Glutamatergic neuron (in vitro differentiated cells): Measurements from ENCODE around the gene RIC3. TPM values are rescaled to one million over a fixed set of nuclear protein-coding genes. Genes with fewer than 3 reads are reported as not detected.

Experiments
- DNase-seq: peaks from one replicate; pipeline ENCODE4 v3.0.0; 2022
- H3K27ac Mint-ChIP-seq: one replicate; pipeline ENCODE4 v1.8.0; 2020; ENCODE audit warnings: mild to moderate bottlenecking, mixed read lengths, inconsistent platforms; ENCODE audit not compliant: unreplicated experiment
- H3K27me3 Mint-ChIP-seq: one replicate; pipeline ENCODE4 v1.8.0; 2020; ENCODE audit warnings: mild to moderate bottlenecking, moderate library complexity, mixed read lengths, inconsistent platforms; ENCODE audit not compliant: unreplicated experiment
- H3K36me3 Mint-ChIP-seq: one replicate; pipeline ENCODE4 v1.8.0; 2020; ENCODE audit warnings: mild to moderate bottlenecking, mixed read lengths, inconsistent platforms; ENCODE audit not compliant: unreplicated experiment
- H3K4me1 Mint-ChIP-seq: one replicate; pipeline ENCODE4 v1.8.0; 2020; ENCODE audit warnings: mild to moderate bottlenecking, low read depth, mixed read lengths, inconsistent platforms; ENCODE audit not compliant: unreplicated experiment
- H3K4me3 Mint-ChIP-seq: one replicate; pipeline ENCODE4 v1.8.0; 2020; ENCODE audit warnings: mild to moderate bottlenecking, mixed read lengths, inconsistent platforms; ENCODE audit not compliant: unreplicated experiment
- H3K9me3 Mint-ChIP-seq: one replicate; pipeline ENCODE4 v1.8.0; 2020; ENCODE audit warnings: mild to moderate bottlenecking, moderate library complexity, mixed read lengths, inconsistent platforms; ENCODE audit not compliant: unreplicated experiment
- CTCF ChIP-seq: fragments of 200-600 bp; sonication (generic); IDR thresholded peaks from one replicate; pipeline ENCODE4 v1.5.0; 2021; ENCODE audit not compliant: partially characterized antibody, unreplicated experiment
- total RNA-seq: library from RNA; stranded (reverse); fragmentation: NEBNext Ultra II Directional; extraction: Animal tissue kit (Norgen Biotek cat#: 25700); gene quantifications from one replicate; pipeline ENCODE4 v1.2.1, GENCODE V29; 2021; ENCODE audit not compliant: unreplicated experiment

The RIC3 gene
- total RNA-seq, 1 donor from 2014 or later = 34.4 TPM

GRCh38 chr11:8063324-8063723, 105.5 kb downstream of the RIC3 start:
- H3K27ac Mint-ChIP-seq = no peak overlapping the region
- H3K36me3 Mint-ChIP-seq = no peaks in the 10 kb centered on the region
- no peak overlapping the region for H3K4me3 Mint-ChIP-seq
- peaks cover 5% of the 10 kb centered on the region for H3K9me3 Mint-ChIP-seq
- TF ChIP-seq CTCF = no peak
- no peak for DNase-seq
- peaks cover 5% of the 10 kb centered on the region for H3K27me3 Mint-ChIP-seq
- H3K4me1 Mint-ChIP-seq = peaks cover 15% of the 10 kb centered on the region

- H3K9me3 Mint-ChIP-seq = peaks cover 5% of the 10 kb centered on the region
- peaks cover 3% of the 10 kb centered on the region for H3K27me3 Mint-ChIP-seq
- H3K36me3 Mint-ChIP-seq = no peaks in the 10 kb centered on the region
- H3K4me3 Mint-ChIP-seq = no peak overlapping the region
- H3K27ac Mint-ChIP-seq = no peak overlapping the region
- H3K4me1 Mint-ChIP-seq = peaks cover 13% of the 10 kb centered on the region
- no peak for TF ChIP-seq CTCF
- DNase-seq = no peak
Measured at GRCh38 chr11:8062781-8063257, 106.0 kb downstream of the RIC3 start.

GRCh38 chr11:8061555-8062428, 107.0 kb downstream of the RIC3 start:
- peaks cover 2% of the 10 kb centered on the region for H3K9me3 Mint-ChIP-seq
- H3K4me1 Mint-ChIP-seq = peaks cover 5% of the 10 kb centered on the region
- peak; percentile 36 for DNase-seq
- peaks cover 3% of the 10 kb centered on the region for H3K27me3 Mint-ChIP-seq
- H3K27ac Mint-ChIP-seq = no peak overlapping the region
- TF ChIP-seq CTCF = no peak
- H3K36me3 Mint-ChIP-seq = no peaks in the 10 kb centered on the region
- H3K4me3 Mint-ChIP-seq = no peak overlapping the region

GRCh38 chr11:8060801-8061554, 107.8 kb downstream of the RIC3 start:
- no peaks in the 10 kb centered on the region for H3K36me3 Mint-ChIP-seq
- no peak overlapping the region for H3K4me3 Mint-ChIP-seq
- no peak for TF ChIP-seq CTCF
- H3K9me3 Mint-ChIP-seq = no peaks in the 10 kb centered on the region
- H3K4me1 Mint-ChIP-seq = peaks cover 4% of the 10 kb centered on the region
- H3K27ac Mint-ChIP-seq = no peak overlapping the region
- peaks cover 8% of the 10 kb centered on the region for H3K27me3 Mint-ChIP-seq
- no peak for DNase-seq
